Neuronal stem cell (in vitro differentiated cells): ENCODE data around the gene STIL.

Experiments
- DNase-seq: peaks from one replicate; pipeline ENCODE4 v3.0.0-alpha.2; 2013; ENCODE audit warnings: low spot score
- H2AFZ ChIP-seq: one replicate; pipeline ENCODE4 v1.6.1; 2013; ENCODE audit warnings: mild to moderate bottlenecking, low read length, inconsistent platforms
- H2AK5ac ChIP-seq: 2 replicates; pipeline ENCODE4 v1.6.1; 2013; ENCODE audit warnings: low read depth, mild to moderate bottlenecking, inconsistent platforms, low read length, moderate library complexity, mixed read lengths
- H2BK120ac ChIP-seq: 2 replicates; pipeline ENCODE4 v1.6.1; 2013; ENCODE audit warnings: low read depth, mild to moderate bottlenecking, inconsistent platforms, low read length, moderate library complexity, mixed read lengths
- H2BK12ac ChIP-seq: one replicate; pipeline ENCODE4 v1.6.1; 2013; ENCODE audit warnings: low read length, inconsistent platforms
- H2BK15ac ChIP-seq: 2 replicates; pipeline ENCODE4 v1.6.1; 2013; ENCODE audit warnings: mild to moderate bottlenecking, low read length, inconsistent platforms, mixed read lengths
- H2BK5ac ChIP-seq: one replicate; pipeline ENCODE4 v1.6.1; 2013; ENCODE audit warnings: inconsistent platforms, mild to moderate bottlenecking, low read length, moderate library complexity
- H3K14ac ChIP-seq: one replicate; pipeline ENCODE4 v1.6.1; 2013; ENCODE audit warnings: low read length, inconsistent platforms
- H3K18ac ChIP-seq: 2 replicates; pipeline ENCODE4 v1.6.1; 2013; ENCODE audit warnings: low read length, inconsistent platforms
- H3K23ac ChIP-seq: 2 replicates; pipeline ENCODE4 v1.6.1; 2013; ENCODE audit warnings: low read depth, mild to moderate bottlenecking, mixed read lengths, low read length, inconsistent platforms; ENCODE audit not compliant: poor library complexity
- H3K27ac ChIP-seq: replicated peaks from 3 replicates; pipeline ENCODE4 v1.5.1; 2013; ENCODE audit warnings: low read length, inconsistent platforms
- H3K27me3 ChIP-seq, 3 experiments: 2 replicates each; pipeline ENCODE4 v1.6.1; 2013; ENCODE audit warnings: low read length in 3 of 3, mild to moderate bottlenecking in 2 of 3, inconsistent platforms in 1 of 3, low read depth in 1 of 3, mixed read lengths in 1 of 3, moderate library complexity in 1 of 3; ENCODE audit not compliant: control insufficient read depth in 3 of 3, insufficient read depth in 3 of 3
- H3K36me3 ChIP-seq, 2 donors: replicated peaks in 1 of 2; 2 replicates each; pipeline ENCODE4 v1.6.1; 2013; ENCODE audit warnings: low read length in 2 of 2; ENCODE audit not compliant: control insufficient read depth in 2 of 2, insufficient read depth in 2 of 2
- H3K4ac ChIP-seq: 2 replicates; pipeline ENCODE4 v1.6.1; 2013; ENCODE audit warnings: inconsistent platforms, mild to moderate bottlenecking, low read length, moderate library complexity
- H3K4me1 ChIP-seq, 2 donors: 1 replicate in 1 of 2; 2 replicates in 1 of 2; pipeline ENCODE4 v1.6.1; 2013; ENCODE audit warnings: low read length in 2 of 2, low read depth in 1 of 2; ENCODE audit not compliant: control insufficient read depth in 2 of 2, insufficient read depth in 1 of 2
- H3K4me2 ChIP-seq: one replicate; pipeline ENCODE4 v1.6.1; 2013; ENCODE audit warnings: mild to moderate bottlenecking, low read length, inconsistent platforms; ENCODE audit not compliant: insufficient read depth, poor library complexity, severe bottlenecking
- H3K4me3 ChIP-seq, 2 donors: 2 replicates each; pipeline ENCODE4 v1.5.1; 2013; ENCODE audit warnings: low read length in 2 of 2, mild to moderate bottlenecking in 2 of 2, inconsistent platforms in 1 of 2, moderate library complexity in 1 of 2
- H3K79me1 ChIP-seq: one replicate; pipeline ENCODE4 v1.6.1; 2013; ENCODE audit warnings: low read depth, mild to moderate bottlenecking, inconsistent platforms, low read length, moderate library complexity
- H3K9ac ChIP-seq: one replicate; pipeline ENCODE4 v1.6.1; 2013; ENCODE audit warnings: mild to moderate bottlenecking, low read depth, low read length, inconsistent platforms; ENCODE audit not compliant: poor library complexity
- H3K9me3 ChIP-seq, 2 donors: replicated peaks in 1 of 2; 2 replicates each; pipeline versions ENCODE3 to v1.6.1; 2013; ENCODE audit warnings: low read length in 2 of 2, mild to moderate bottlenecking in 2 of 2, inconsistent platforms in 1 of 2, low read depth in 1 of 2, mixed read lengths in 1 of 2, moderate library complexity in 1 of 2; ENCODE audit not compliant: control insufficient read depth in 2 of 2, insufficient read depth in 1 of 2
- H4K8ac ChIP-seq: one replicate; pipeline ENCODE4 v1.6.1; 2013; ENCODE audit warnings: low read depth, mild to moderate bottlenecking, inconsistent platforms, low read length, moderate library complexity
- H4K91ac ChIP-seq: one replicate; pipeline ENCODE4 v1.6.1; 2013; ENCODE audit warnings: low read length, low read depth, mild to moderate bottlenecking, inconsistent platforms; ENCODE audit not compliant: poor library complexity
- WGBS, 2 donors: extraction: QIAGEN DNeasy Blood & Tissue Kit; methylation state at CpG; one replicate each; pipeline ENCODE4 v1.1.7; 2013; ENCODE audit warnings: missing lambda C conversion rate in 2 of 2, mixed read lengths in 1 of 2; ENCODE audit not compliant: insufficient read length in 2 of 2, insufficient replicate concordance in 1 of 2; ENCODE audit errors: extremely low coverage in 2 of 2; 5-methylcytosine and 5-hydroxymethylcytosine counted together

STIL gene

DNA sequence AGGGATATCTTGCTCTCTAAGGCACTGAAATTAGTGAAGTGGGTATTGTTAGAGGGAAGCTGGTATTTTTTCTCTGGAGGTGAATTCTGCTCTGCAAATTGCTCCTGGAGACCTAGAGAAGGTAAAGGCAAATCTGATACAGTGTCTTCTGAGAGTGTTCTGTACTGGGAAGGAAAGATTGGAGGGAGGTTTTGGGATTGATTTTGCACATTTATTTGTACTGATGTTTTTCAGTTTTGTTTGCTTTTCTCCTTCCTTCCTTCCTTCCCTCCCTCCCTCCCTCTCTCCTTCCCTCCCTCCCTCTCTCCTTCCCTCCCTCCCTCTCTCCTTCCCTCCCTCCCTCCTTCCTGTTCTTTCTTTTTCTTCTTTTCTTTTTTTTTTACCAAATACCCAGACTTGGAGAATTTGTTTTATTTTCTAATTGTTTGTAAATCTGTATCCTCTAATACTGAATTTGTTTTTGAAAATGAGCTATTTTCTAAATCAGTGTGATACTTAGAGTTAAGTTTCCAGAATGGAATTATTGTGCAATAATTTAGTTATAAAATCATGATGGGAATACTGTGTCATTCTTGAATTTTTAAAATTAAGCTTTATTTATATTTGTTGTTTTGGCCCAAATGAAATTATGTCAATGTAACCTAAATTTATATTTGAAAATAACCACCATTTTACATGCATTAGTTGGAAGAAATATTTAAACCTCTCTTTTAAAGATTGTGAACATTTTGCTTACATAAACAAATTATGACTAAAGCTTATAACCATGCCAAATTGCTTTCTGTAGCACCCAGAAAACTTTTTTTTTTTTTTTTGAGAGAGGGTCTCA, 24.5 kb upstream of the STIL start:
- no peak overlapping the region for H3K4me2 ChIP-seq

DNA sequence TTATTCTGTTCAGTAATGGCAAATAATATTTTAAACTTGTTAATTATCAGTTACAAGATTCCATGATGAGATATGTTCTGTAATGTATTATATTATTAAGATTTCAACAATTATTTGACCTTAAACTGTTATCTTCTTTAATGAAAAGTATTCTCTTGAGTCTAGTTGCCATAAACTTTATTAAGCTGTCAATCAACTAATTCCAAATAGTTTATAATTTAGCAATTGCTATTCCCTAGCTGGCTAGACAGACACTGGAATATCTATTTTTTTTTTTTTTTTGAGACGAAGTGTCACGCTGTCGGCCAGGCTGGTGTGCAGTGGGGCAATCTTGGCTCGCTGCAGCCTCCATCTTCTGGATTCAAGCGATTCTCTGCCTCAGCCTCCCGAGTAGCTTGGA, 23.4 kb upstream of the STIL start:
- H3K4ac ChIP-seq, result no peak overlapping the region
- no CpG with 5 or more reads among the region's 6 CpGs for WGBS, 2 donors
- peaks cover 7% of the 10 kb centered on the region for H3K79me1 ChIP-seq

More for the DNA sequence above, 24.5 kb upstream of the STIL start:
- H3K27me3 ChIP-seq, result no peaks in the 10 kb centered on the region
- H2BK120ac ChIP-seq, result no peak overlapping the region
- H3K4me3 ChIP-seq, result no peak overlapping the region
- peaks cover 7% of the 10 kb centered on the region for H3K79me1 ChIP-seq
- H4K8ac ChIP-seq, result no peak overlapping the region
- no peak overlapping the region for H2AK5ac ChIP-seq
- no peak overlapping the region for H3K9ac ChIP-seq
- DNase-seq, result no peak
- no peaks in the 10 kb centered on the region for H3K4me1 ChIP-seq
- H3K18ac ChIP-seq, result no peak overlapping the region
- no peak overlapping the region for H3K4ac ChIP-seq
- H2AFZ ChIP-seq, result no peak overlapping the region
- H3K36me3 ChIP-seq, result peaks cover 0 to 27% of the 10 kb centered on the region in 2 donors
- H4K91ac ChIP-seq, result no peak overlapping the region
- H2BK12ac ChIP-seq, result no peak overlapping the region
- H2BK15ac ChIP-seq, result no peak overlapping the region
- no peak overlapping the region for H3K23ac ChIP-seq
- no peaks in the 10 kb centered on the region for H3K9me3 ChIP-seq
- H2BK5ac ChIP-seq, result no peak overlapping the region
- H3K14ac ChIP-seq, result no peak overlapping the region
- no peak overlapping the region for H3K27ac ChIP-seq

DNA sequence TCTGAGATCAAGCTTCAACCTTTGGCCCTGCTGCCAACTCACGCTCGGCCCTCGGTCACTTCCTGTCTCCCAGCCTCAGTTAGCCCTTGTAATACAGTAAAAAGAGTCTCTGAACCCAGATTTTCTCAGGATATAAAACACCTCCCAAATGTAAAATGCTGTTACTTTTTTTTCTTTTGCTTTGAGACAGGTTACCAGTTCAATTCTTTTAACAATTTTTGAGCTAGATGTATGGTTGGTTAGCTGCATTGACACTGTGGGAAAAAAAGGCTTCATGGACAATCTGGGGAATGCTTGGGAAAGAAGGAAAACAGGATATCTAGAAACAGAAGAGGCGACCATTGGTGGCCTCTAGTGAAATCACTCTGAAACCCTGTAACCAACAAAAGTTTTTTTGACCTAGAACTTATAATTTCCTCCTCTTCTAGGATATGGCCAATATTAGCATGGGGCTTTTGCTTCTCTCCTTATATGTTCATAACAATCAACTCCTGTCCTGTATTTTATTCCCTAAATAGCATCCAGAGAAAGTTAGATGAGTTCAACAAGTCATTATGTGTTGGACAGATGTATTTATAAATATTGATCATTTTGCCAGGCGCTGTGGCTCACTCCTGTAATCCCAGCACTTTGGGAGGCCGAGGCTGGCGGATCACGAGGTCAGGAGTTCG, 21.0 kb upstream of the STIL start:
- whole genome bisulfite sequencing, 2 donors, result no CpG with 5 or more reads among the region's 9 CpGs
- Histone ChIP-seq H2AK5ac (no peak overlapping the region), H3K27ac (peak overlapping the region; percentile 91), H3K4me2 (peak overlapping the region; percentile 78), H3K4me3 (peak overlapping the region; percentile 67 to 97), H3K18ac (no peak overlapping the region), H3K79me1 (peaks cover 7% of the 10 kb centered on the region), H3K23ac (no peak overlapping the region), H3K27me3 (no peaks in the 10 kb centered on the region), H3K4ac (no peak overlapping the region), H2AFZ (peak overlapping the region; percentile 90), H3K36me3 (peaks cover 0 to 13% of the 10 kb centered on the region in 2 donors), H3K9me3 (no peaks in the 10 kb centered on the region), H3K4me1 (peaks cover 0 to 4% of the 10 kb centered on the region in 2 donors), H2BK5ac (no peak overlapping the region), H3K14ac (no peak overlapping the region), H2BK120ac (no peak overlapping the region), H3K9ac (no peak overlapping the region), H2BK15ac (no peak overlapping the region), H4K91ac (no peak overlapping the region), H2BK12ac (no peak overlapping the region), H4K8ac (no peak overlapping the region)
- DNase-seq, result no peak

More for the DNA sequence above, 23.4 kb upstream of the STIL start:
- Histone ChIP-seq H3K4me1 (peaks cover 0 to 3% of the 10 kb centered on the region in 2 donors), H2BK5ac (no peak overlapping the region), H3K23ac (no peak overlapping the region), H2AK5ac (no peak overlapping the region), H3K18ac (no peak overlapping the region), H3K14ac (no peak overlapping the region), H3K9me3 (no peaks in the 10 kb centered on the region), H4K91ac (no peak overlapping the region), H2AFZ (no peak overlapping the region), H3K4me2 (no peak overlapping the region), H2BK120ac (no peak overlapping the region), H4K8ac (no peak overlapping the region), H3K27me3 (no peaks in the 10 kb centered on the region), H3K4me3 (no peak overlapping the region), H2BK15ac (no peak overlapping the region), H2BK12ac (no peak overlapping the region), H3K27ac (no peak overlapping the region), H3K36me3 (peaks cover 0 to 27% of the 10 kb centered on the region in 2 donors), H3K9ac (no peak overlapping the region)
- DNase-seq, result no peak
